Stimulated activated CD8-positive, alpha-beta memory T cell treated with anti-CD3 and anti-CD28 coated beads, Interleukin-4, amount 100 ng/mL, for 24 hours (primary cell): Measurements from ENCODE around the gene NPAS4.
"Not testable (repeated sequence)": the region's sequence is repeated elsewhere in the genome, so short reads cannot be mapped to it uniquely, and the experiment has no call there.

Experiments
- DNase-seq: peaks from one replicate; pipeline ENCODE4 v3.0.0-alpha.2; 2020; ENCODE audit warnings: low read depth

The NPAS4 gene

GRCh38 chr11:66418168-66418985 lies 2.5 kb upstream of the NPAS4 start:
- DNase-seq, result peak; percentile 52

- no peak for DNase-seq
Observed at GRCh38 chr11:66418986-66419308, 1.9 kb upstream of the NPAS4 start.

- DNase-seq, result no peak
Observed at GRCh38 chr11:66419825-66420224, 1.0 kb upstream of the NPAS4 start.

GRCh38 chr11:66421492-66422205 lies 814 bp downstream of the NPAS4 start:
- peak; percentile 71 for DNase-seq

GRCh38 chr11:66426314-66426713 lies 5.5 kb downstream of the NPAS4 start:
- DNase-seq, result no peak

- DNase-seq, result no peak
Observed at GRCh38 chr11:66428933-66429332, 8.1 kb downstream of the NPAS4 start.

- peak; percentile 62 for DNase-seq
Observed at GRCh38 chr11:66429983-66430602, 9.3 kb downstream of the NPAS4 start.

GRCh38 chr11:66431287-66431686 lies 10.5 kb downstream of the NPAS4 start:
- DNase-seq, result not testable (repeated sequence)

- not testable (repeated sequence) for DNase-seq
Observed at GRCh38 chr11:66431871-66432329, 11.1 kb downstream of the NPAS4 start.

GRCh38 chr11:66432597-66432996 lies 11.8 kb downstream of the NPAS4 start:
- DNase-seq, result no peak

GRCh38 chr11:66437979-66438503 lies 17.2 kb downstream of the NPAS4 start:
- no peak for DNase-seq

GRCh38 chr11:66438504-66439466 lies 17.9 kb downstream of the NPAS4 start, which contains the start of gene MRPL11:
Gene MRPL11, minus strand, starts transcription at chr11:66438848. Its CDS starts 94 bp downstream, at chr11:66438754.
- DNase-seq, result peak; percentile 80

GRCh38 chr11:66440101-66440939 lies 19.5 kb downstream of the NPAS4 start:
- DNase-seq, result not testable (repeated sequence)

- DNase-seq, result not testable (repeated sequence)
Observed at GRCh38 chr11:66440940-66441282, 20.1 kb downstream of the NPAS4 start.

GRCh38 chr11:66443602-66444001 lies 22.8 kb downstream of the NPAS4 start:
- no peak for DNase-seq

- DNase-seq, result no peak
Observed at GRCh38 chr11:66447012-66447411, 26.2 kb downstream of the NPAS4 start.

GRCh38 chr11:66448523-66448922 lies 27.7 kb downstream of the NPAS4 start:
- no peak for DNase-seq

- no peak for DNase-seq
Observed at GRCh38 chr11:66450560-66450959, 29.7 kb downstream of the NPAS4 start.

GRCh38 chr11:66451663-66452062 lies 30.8 kb downstream of the NPAS4 start:
- no peak for DNase-seq

GRCh38 chr11:66454247-66454646 lies 33.4 kb downstream of the NPAS4 start:
- no peak for DNase-seq

GRCh38 chr11:66454828-66455227 lies 34.0 kb downstream of the NPAS4 start:
- no peak for DNase-seq
